ENCODE data around the gene HLCS. TPM values are rescaled to one million over a fixed set of nuclear protein-coding genes. Genes with fewer than 3 reads are reported as not detected.

HLCS gene
- total and polyA plus RNA-seq, 10 of the 15 experiments (the other 5 are each of a cell fraction or from before 2014, with no cell fraction given) = 1.5 to 12.7 (median 9.6) TPM

- no TSS peak for BruUV-seq (replicated peaks)
- DNase-seq (ENCODE audit: low read depth, low spot score) (no peak), ATAC-seq (no peak), FAIRE-seq (no peak)
- 100% methylated on average over 5 of the region's 5 CpGs for WGBS (ENCODE audit: insufficient coverage, insufficient replicate concordance, low lambda C conversion rate, missing lambda C conversion rate)
- TF ChIP-seq, protein P1, sequence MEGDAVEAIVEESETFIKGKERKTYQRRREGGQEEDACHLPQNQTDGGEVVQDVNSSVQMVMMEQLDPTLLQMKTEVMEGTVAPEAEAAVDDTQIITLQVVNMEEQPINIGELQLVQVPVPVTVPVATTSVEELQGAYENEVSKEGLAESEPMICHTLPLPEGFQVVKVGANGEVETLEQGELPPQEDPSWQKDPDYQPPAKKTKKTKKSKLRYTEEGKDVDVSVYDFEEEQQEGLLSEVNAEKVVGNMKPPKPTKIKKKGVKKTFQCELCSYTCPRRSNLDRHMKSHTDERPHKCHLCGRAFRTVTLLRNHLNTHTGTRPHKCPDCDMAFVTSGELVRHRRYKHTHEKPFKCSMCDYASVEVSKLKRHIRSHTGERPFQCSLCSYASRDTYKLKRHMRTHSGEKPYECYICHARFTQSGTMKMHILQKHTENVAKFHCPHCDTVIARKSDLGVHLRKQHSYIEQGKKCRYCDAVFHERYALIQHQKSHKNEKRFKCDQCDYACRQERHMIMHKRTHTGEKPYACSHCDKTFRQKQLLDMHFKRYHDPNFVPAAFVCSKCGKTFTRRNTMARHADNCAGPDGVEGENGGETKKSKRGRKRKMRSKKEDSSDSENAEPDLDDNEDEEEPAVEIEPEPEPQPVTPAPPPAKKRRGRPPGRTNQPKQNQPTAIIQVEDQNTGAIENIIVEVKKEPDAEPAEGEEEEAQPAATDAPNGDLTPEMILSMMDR (IDR thresholded peaks at IDR 0.05 in 2 of 3, conservative IDR thresholded peaks at IDR 0.05 in 1 of 3; ENCODE audit: control insufficient read depth in 2 of 3, extremely low read depth in 1 of 3, insufficient read depth in 1 of 3, low read depth in 3 of 3, low read length in 3 of 3) = no peak
- TF ChIP-seq TBL1XR1 (IDR thresholded peaks at IDR 0.05; ENCODE audit: low read depth, low read length) = no peak
- no peak for TF ChIP-seq POU2F2 (IDR thresholded peaks at IDR 0.05; ENCODE audit: borderline replicate concordance, low read depth, low read length)
- no peaks in the 10 kb centered on the region for H3K36me3 ChIP-seq (ENCODE audit: control insufficient read depth in 2 of 2, insufficient read depth in 2 of 2, low read length in 1 of 2)
- intact Hi-C loops (cut with micrococcal nuclease; ENCODE audit: unreplicated experiment) (no loop called here), in situ Hi-C loops (cut with MboI) (no loop called here)
- RAD21 ChIA-PET (ENCODE audit: unreplicated experiment) = no interaction called here
- POLR2A ChIA-PET = no interaction called here
- SMC1A ChIA-PET (ENCODE audit: uncharacterized antibody, unreplicated experiment) = no interaction called here
- no peak overlapping the region for H3K27ac ChIP-seq (ENCODE audit: control insufficient read depth, insufficient read depth)
- H3K9me3 ChIP-seq (replicated peaks; ENCODE audit: control insufficient read depth, insufficient read depth, low read length) = no peaks in the 10 kb centered on the region
- no peaks in the 10 kb centered on the region for H4K20me1 ChIP-seq (ENCODE audit: control insufficient read depth, insufficient read depth)
- no peaks in the 10 kb centered on the region for H3K79me2 ChIP-seq (ENCODE audit: control insufficient read depth, insufficient read depth, low read length)
- H2AFZ ChIP-seq (ENCODE audit: control insufficient read depth, low read depth, low read length) = no peak overlapping the region
- CTCF ChIA-PET = no interaction called here
- no peak overlapping the region for H3K4me3 ChIP-seq
- H3K9ac ChIP-seq (ENCODE audit: control insufficient read depth, insufficient read depth, low read length) = no peak overlapping the region
- no peak overlapping the region for H3K4me2 ChIP-seq (ENCODE audit: control insufficient read depth, insufficient read depth)
- H3K27me3 ChIP-seq (replicated peaks in 1 of 2; ENCODE audit: control insufficient read depth in 2 of 2, insufficient read depth in 2 of 2, low read length in 1 of 2) = no peaks in the 10 kb centered on the region
- no peaks in the 10 kb centered on the region for H3K4me1 ChIP-seq (ENCODE audit: control insufficient read depth, insufficient read depth, low read length)
Observed at GRCh38 chr21:36891121-36891520, 75.3 kb downstream of the HLCS start.

DNA sequence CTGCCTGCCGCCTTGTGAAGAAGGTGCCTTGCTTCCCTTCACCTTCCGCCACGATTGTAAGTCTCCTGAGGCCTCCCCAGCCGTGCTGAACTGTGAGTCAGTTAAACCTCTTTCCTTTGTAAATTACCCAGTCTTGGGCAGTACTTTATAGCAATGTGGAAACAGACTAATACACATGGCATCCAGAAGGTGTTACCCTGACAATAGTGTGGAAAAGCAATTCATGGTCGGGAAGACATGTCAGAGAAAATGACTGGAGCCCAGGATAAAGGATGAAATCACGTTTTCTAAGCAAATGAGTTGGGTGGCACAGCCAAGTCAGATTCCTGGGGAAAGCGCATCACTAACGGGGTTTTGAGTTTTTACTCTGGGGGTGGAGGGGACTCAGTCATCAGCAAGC lies 76.4 kb downstream of the HLCS start:
- no peaks in the 10 kb centered on the region for H3K4me1 ChIP-seq (ENCODE audit: control insufficient read depth, insufficient read depth, low read length)
- BruUV-seq (replicated peaks) = no TSS peak
- in situ Hi-C loops (cut with MboI) (no loop called here), intact Hi-C loops (cut with micrococcal nuclease; ENCODE audit: unreplicated experiment) (no loop called here)
- no peak for FAIRE-seq
- H3K4me2 ChIP-seq (ENCODE audit: control insufficient read depth, insufficient read depth) = no peak overlapping the region
- H2AFZ ChIP-seq (ENCODE audit: control insufficient read depth, low read depth, low read length) = no peak overlapping the region
- H3K79me2 ChIP-seq (ENCODE audit: control insufficient read depth, insufficient read depth, low read length) = no peaks in the 10 kb centered on the region
- TF ChIP-seq GABPA (IDR thresholded peaks at IDR 0.05; ENCODE audit: low read depth) (no peak), SUPT20H (IDR thresholded peaks at IDR 0.05; ENCODE audit: borderline replicate concordance, control insufficient read depth, low read depth, low read length) (no peak)
- H3K9me3 ChIP-seq (replicated peaks; ENCODE audit: control insufficient read depth, insufficient read depth, low read length) = no peaks in the 10 kb centered on the region
- H3K9ac ChIP-seq (ENCODE audit: control insufficient read depth, insufficient read depth, low read length) = no peak overlapping the region
- H4K20me1 ChIP-seq (ENCODE audit: control insufficient read depth, insufficient read depth) = no peaks in the 10 kb centered on the region
- ATAC-seq = no peak
- H3K36me3 ChIP-seq (ENCODE audit: control insufficient read depth in 2 of 2, insufficient read depth in 2 of 2, low read length in 1 of 2) = no peaks in the 10 kb centered on the region
- H3K27me3 ChIP-seq (replicated peaks in 1 of 2; ENCODE audit: control insufficient read depth in 2 of 2, insufficient read depth in 2 of 2, low read length in 1 of 2) = no peaks in the 10 kb centered on the region
- WGBS (ENCODE audit: insufficient coverage, insufficient replicate concordance, low lambda C conversion rate, missing lambda C conversion rate) = 75% methylated on average over 8 of the region's 8 CpGs
- no peak for DNase-seq (ENCODE audit: low read depth, low spot score)
- CTCF ChIA-PET = no interaction called here
- SMC1A ChIA-PET (ENCODE audit: uncharacterized antibody, unreplicated experiment) = no interaction called here
- H3K4me3 ChIP-seq = no peak overlapping the region
- H3K27ac ChIP-seq (ENCODE audit: control insufficient read depth, insufficient read depth) = no peak overlapping the region
- RAD21 ChIA-PET (ENCODE audit: unreplicated experiment) = no interaction called here
- POLR2A ChIA-PET = no interaction called here

All from GM12878 (cell line).